Astrocyte (in vitro differentiated cells and primary cell): ENCODE results near the gene MAP3K6. TPM values are rescaled to one million over a fixed set of nuclear protein-coding genes. Genes with fewer than 3 reads are reported as not detected.

ENCODE experiments used
- DNase-seq: peaks from one replicate; pipeline ENCODE4 v3.0.0-alpha.2; 2010; ENCODE audit warnings: low read depth
- FAIRE-seq: peaks from 2 replicates; lab custom pipeline; 2011; peaks lifted over from hg19 to GRCh38; lab: Jason Lieb, UNC
- H2AFZ ChIP-seq: 2 replicates; pipeline ENCODE4 v1.6.0; 2012; ENCODE audit warnings: low read depth, low read length, inconsistent platforms
- H3K27ac ChIP-seq: 2 replicates; pipeline ENCODE4 v1.5.1; 2011; ENCODE audit warnings: low read depth, low read length, inconsistent platforms
- H3K27me3 ChIP-seq: 2 replicates; pipeline ENCODE4 v1.6.0; 2011; ENCODE audit warnings: low read length, inconsistent platforms; ENCODE audit not compliant: insufficient read depth
- H3K36me3 ChIP-seq: 2 replicates; pipeline ENCODE4 v1.5.1; 2011; ENCODE audit warnings: low read length, inconsistent platforms; ENCODE audit not compliant: insufficient read depth
- H3K4me1 ChIP-seq: 2 replicates; pipeline ENCODE4 v1.5.1; 2011; ENCODE audit warnings: low read length, inconsistent platforms; ENCODE audit not compliant: insufficient read depth
- H3K4me2 ChIP-seq: 2 replicates; pipeline ENCODE4 v1.6.0; 2012; ENCODE audit warnings: low read length, inconsistent platforms
- H3K4me3 ChIP-seq: 2 replicates; pipeline ENCODE4 v1.5.1; 2011; ENCODE audit warnings: low read depth, mild to moderate bottlenecking, low read length, inconsistent platforms; ENCODE audit not compliant: insufficient read depth
- H3K79me2 ChIP-seq: 2 replicates; pipeline ENCODE4 v1.6.0; 2012; ENCODE audit warnings: mild to moderate bottlenecking, low read length, inconsistent platforms; ENCODE audit not compliant: insufficient read depth
- H3K9ac ChIP-seq: 2 replicates; pipeline ENCODE4 v1.6.0; 2012; ENCODE audit warnings: mild to moderate bottlenecking, low read length, inconsistent platforms
- H3K9me3 ChIP-seq: 2 replicates; pipeline ENCODE4 v1.5.1; 2012; ENCODE audit warnings: low read depth, mild to moderate bottlenecking, low read length, inconsistent platforms; ENCODE audit not compliant: insufficient read depth
- H4K20me1 ChIP-seq: 2 replicates; pipeline ENCODE4 v1.6.0; 2012; ENCODE audit warnings: low read length, inconsistent platforms; ENCODE audit not compliant: insufficient read depth
- H3K27ac Mint-ChIP-seq: one replicate; pipeline ENCODE4 v1.8.0; 2021; ENCODE audit warnings: mild to moderate bottlenecking, mixed read lengths; ENCODE audit not compliant: unreplicated experiment
- H3K27me3 Mint-ChIP-seq: one replicate; pipeline ENCODE4 v1.8.0; 2021; ENCODE audit warnings: low read depth, mixed read lengths; ENCODE audit not compliant: unreplicated experiment
- H3K36me3 Mint-ChIP-seq: one replicate; pipeline ENCODE4 v1.8.0; 2021; ENCODE audit warnings: low read depth, mixed read lengths; ENCODE audit not compliant: unreplicated experiment
- H3K4me1 Mint-ChIP-seq: one replicate; pipeline ENCODE4 v1.8.0; 2021; ENCODE audit warnings: low read depth, mixed read lengths; ENCODE audit not compliant: unreplicated experiment
- H3K4me3 Mint-ChIP-seq: one replicate; pipeline ENCODE4 v1.8.0; 2021; ENCODE audit warnings: mild to moderate bottlenecking, moderate library complexity, mixed read lengths; ENCODE audit not compliant: unreplicated experiment
- H3K9me3 Mint-ChIP-seq: one replicate; pipeline ENCODE4 v1.8.0; 2021; ENCODE audit warnings: mild to moderate bottlenecking, mixed read lengths; ENCODE audit not compliant: unreplicated experiment
- CTCF ChIP-seq: IDR thresholded peaks from 2 replicates; pipeline ENCODE4 v1.5.1; 2011; ENCODE audit warnings: low read depth, mild to moderate bottlenecking, inconsistent platforms, low read length, moderate library complexity; ENCODE audit not compliant: insufficient read depth
- EZH2 ChIP-seq: IDR thresholded peaks from 2 replicates; pipeline ENCODE4 v1.6.1; 2012; ENCODE audit warnings: mild to moderate bottlenecking, low read length, inconsistent platforms; ENCODE audit not compliant: insufficient read depth
- total RNA-seq: library from RNA; stranded (reverse); gene quantifications from 2 replicates; pipeline ENCODE4 v1.2.1, GENCODE V29; 2021

Gene MAP3K6
- total RNA-seq, 1 donor from 2014 or later, result 16.8 TPM

- H3K9me3 ChIP-seq, result no peaks in the 10 kb centered on the region
- H3K36me3 Mint-ChIP-seq, result no peaks in the 10 kb centered on the region
- peak overlapping the region; percentile 43 for H3K4me3 Mint-ChIP-seq
- H3K27me3 ChIP-seq, result peaks cover 5% of the 10 kb centered on the region
- peaks cover 22% of the 10 kb centered on the region for H3K27me3 Mint-ChIP-seq
- H3K4me3 ChIP-seq, result no peak overlapping the region
- H3K79me2 ChIP-seq, result no peaks in the 10 kb centered on the region
- H3K4me1 ChIP-seq, result peaks cover 26% of the 10 kb centered on the region
- H3K27ac Mint-ChIP-seq, result peak overlapping the region; percentile 4
- no peak for DNase-seq
- no peaks in the 10 kb centered on the region for H3K36me3 ChIP-seq
- H2AFZ ChIP-seq, result no peak overlapping the region
- peaks cover 5% of the 10 kb centered on the region for H4K20me1 ChIP-seq
- peak overlapping the region; percentile 29 for H3K4me2 ChIP-seq
- H3K9ac ChIP-seq, result no peak overlapping the region
- no peaks in the 10 kb centered on the region for H3K9me3 Mint-ChIP-seq
- H3K4me1 Mint-ChIP-seq, result peaks cover 9% of the 10 kb centered on the region
- TF ChIP-seq CTCF (no peak), EZH2 (no peak)
- no peak overlapping the region for H3K27ac ChIP-seq
- no peak for FAIRE-seq
Observed at GRCh38 chr1:27394925-27395324, 28.2 kb upstream of the MAP3K6 start.

GRCh38 chr1:27394282-27394658, 27.5 kb upstream of the MAP3K6 start:
- peak overlapping the region; percentile 29 for H3K4me2 ChIP-seq
- peaks cover 26% of the 10 kb centered on the region for H3K4me1 ChIP-seq
- no peaks in the 10 kb centered on the region for H3K79me2 ChIP-seq
- H3K27me3 ChIP-seq, result peaks cover 5% of the 10 kb centered on the region
- no peak for TF ChIP-seq CTCF
- TF ChIP-seq EZH2, result no peak
- DNase-seq (no peak), FAIRE-seq (no peak)
- no peak overlapping the region for H3K27ac ChIP-seq
- Mint-ChIP-seq H3K4me1 (peaks cover 9% of the 10 kb centered on the region), H3K27me3 (peaks cover 27% of the 10 kb centered on the region), H3K9me3 (no peaks in the 10 kb centered on the region), H3K36me3 (no peaks in the 10 kb centered on the region), H3K27ac (no peak overlapping the region), H3K4me3 (no peak overlapping the region)
- no peaks in the 10 kb centered on the region for H3K9me3 ChIP-seq
- no peak overlapping the region for H3K4me3 ChIP-seq
- no peak overlapping the region for H3K9ac ChIP-seq
- H3K36me3 ChIP-seq, result no peaks in the 10 kb centered on the region
- H2AFZ ChIP-seq, result no peak overlapping the region
- H4K20me1 ChIP-seq, result peaks cover 5% of the 10 kb centered on the region

GRCh38 chr1:27393641-27394281, 27.0 kb upstream of the MAP3K6 start:
- peaks cover 5% of the 10 kb centered on the region for H4K20me1 ChIP-seq
- peaks cover 5% of the 10 kb centered on the region for H3K27me3 ChIP-seq
- peak overlapping the region; percentile 93 for H3K4me2 ChIP-seq
- no peaks in the 10 kb centered on the region for H3K36me3 ChIP-seq
- no peaks in the 10 kb centered on the region for H3K36me3 Mint-ChIP-seq
- peaks cover 8% of the 10 kb centered on the region for H3K4me1 Mint-ChIP-seq
- H3K27me3 Mint-ChIP-seq, result peaks cover 27% of the 10 kb centered on the region
- H3K79me2 ChIP-seq, result no peaks in the 10 kb centered on the region
- peak overlapping the region; percentile 89 for H3K9ac ChIP-seq
- FAIRE-seq (no peak), DNase-seq (no peak)
- H3K9me3 Mint-ChIP-seq, result no peaks in the 10 kb centered on the region
- H3K9me3 ChIP-seq, result no peaks in the 10 kb centered on the region
- no peak for TF ChIP-seq CTCF
- TF ChIP-seq EZH2, result no peak
- no peak overlapping the region for H3K4me3 ChIP-seq
- no peak overlapping the region for H3K27ac ChIP-seq
- no peak overlapping the region for H3K4me3 Mint-ChIP-seq
- H3K27ac Mint-ChIP-seq, result no peak overlapping the region
- H3K4me1 ChIP-seq, result peaks cover 26% of the 10 kb centered on the region
- no peak overlapping the region for H2AFZ ChIP-seq
